Measurements from ENCODE around the gene CRIM1. TPM values are rescaled to one million over a fixed set of nuclear protein-coding genes. Genes with fewer than 3 reads are reported as not detected.

Gene CRIM1
- total RNA-seq, 5 donors from 2014 or later (not counting 1 experiment from before 2014, with no cell fraction given): 2.0 to 5.8 (median 4.2) TPM

DNA sequence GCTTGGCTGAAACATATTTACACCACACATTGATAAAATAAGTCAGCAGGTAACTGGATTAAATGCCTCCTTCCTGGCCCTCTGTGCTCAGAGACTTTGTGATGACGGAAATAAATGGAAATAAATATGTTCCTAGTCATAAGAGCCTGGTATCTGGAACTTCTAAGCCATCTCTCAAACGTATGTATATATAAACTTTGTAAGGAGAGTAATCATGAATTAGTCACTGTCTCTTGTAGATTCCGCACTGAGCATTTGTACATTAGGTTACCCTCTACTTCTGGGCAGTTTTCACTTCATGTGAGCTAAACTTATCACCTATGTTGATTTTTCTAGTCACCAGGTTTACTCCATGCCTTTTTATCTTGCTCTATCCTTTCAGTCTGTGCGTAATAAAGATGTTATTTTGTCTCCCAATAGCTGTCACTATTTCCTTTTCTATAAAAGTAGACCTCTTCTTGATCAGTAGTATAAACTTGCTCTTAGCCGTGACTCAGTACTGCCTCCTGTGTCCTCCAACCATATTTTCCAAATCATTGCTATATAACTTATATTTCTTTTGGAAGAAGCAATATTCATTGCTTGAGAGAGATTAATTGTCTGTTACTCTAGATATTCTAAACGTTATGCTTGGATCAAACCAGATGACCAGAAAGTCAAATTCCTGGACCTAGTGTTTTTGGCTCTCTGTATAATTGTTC, 189.2 kb downstream of the CRIM1 start:
- Mint-ChIP-seq H3K4me3 (no peak overlapping the region), H3K36me3 (peaks cover 38% of the 10 kb centered on the region), H3K4me1 (peaks cover 5 to 16% (median 12%) of the 10 kb centered on the region in 3 donors), H3K27me3 (no peaks in the 10 kb centered on the region), H3K27ac (no peak overlapping the region), H3K9me3 (no peaks in the 10 kb centered on the region)
- ATAC-seq (replicated peaks in 1 of 4) (no peak), DNase-seq (no peak)
- ChIA-PET POLR2A (no interaction called here), CTCF (no interaction called here)
- WGBS (ENCODE audit: insufficient coverage): no CpG with 5 or more reads among the region's 6 CpGs
- Histone ChIP-seq H3K36me3 (ENCODE audit: control insufficient read depth in 2 of 2, extremely low read depth in 1 of 2, insufficient read depth in 1 of 2, low read length in 1 of 2) (peaks cover 0 to 4% of the 10 kb centered on the region in 2 donors), H3K9me3 (no peaks in the 10 kb centered on the region), H3K4me1 (ENCODE audit: control insufficient read depth in 1 of 2, extremely low read depth in 1 of 2, insufficient read depth in 2 of 2, low read length in 2 of 2) (peaks cover 0 to 10% of the 10 kb centered on the region in 2 experiments), H3K27ac (ENCODE audit: low read length) (no peak overlapping the region), H3K27me3 (replicated peaks in 1 of 2; ENCODE audit: control insufficient read depth in 2 of 2, extremely low read depth in 1 of 2, insufficient read depth in 2 of 2, low read length in 1 of 2) (no peaks in the 10 kb centered on the region), H3K4me3 (ENCODE audit: control insufficient read depth in 1 of 2, extremely low read depth in 1 of 2, low read length in 1 of 2) (no peak overlapping the region)

DNA sequence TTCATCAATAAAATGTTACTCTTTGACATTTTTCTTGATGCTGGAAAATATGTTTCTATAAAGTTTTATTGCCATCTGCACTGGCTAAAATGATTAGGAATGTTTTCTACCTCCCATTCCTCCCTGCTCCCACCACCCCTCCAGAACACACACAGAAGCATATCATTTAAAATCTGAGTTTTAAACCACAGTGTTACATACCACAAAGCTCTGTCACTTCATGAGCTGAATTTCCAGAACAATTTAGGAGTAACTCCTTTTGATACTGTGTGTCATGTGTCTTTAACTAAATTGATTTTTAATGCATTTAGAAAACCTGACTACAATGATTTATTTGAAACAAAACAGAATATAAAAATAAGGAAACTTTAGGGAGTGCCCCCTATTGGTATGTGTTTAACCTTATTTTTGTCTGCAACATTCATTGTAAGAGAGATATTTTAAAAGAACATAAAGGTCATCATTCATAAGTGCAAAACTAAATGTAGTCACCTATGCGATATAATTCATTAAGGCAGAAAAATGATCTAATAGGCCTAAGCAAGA, 190.4 kb downstream of the CRIM1 start:
- Mint-ChIP-seq H3K4me1 (peaks cover 9 to 21% (median 17%) of the 10 kb centered on the region in 3 donors), H3K4me3 (no peak overlapping the region), H3K36me3 (peaks cover 43% of the 10 kb centered on the region), H3K27ac (no peak overlapping the region), H3K9me3 (no peaks in the 10 kb centered on the region), H3K27me3 (no peaks in the 10 kb centered on the region)
- Histone ChIP-seq H3K9me3 (no peaks in the 10 kb centered on the region), H3K4me1 (ENCODE audit: control insufficient read depth in 1 of 2, extremely low read depth in 1 of 2, insufficient read depth in 2 of 2, low read length in 2 of 2) (peaks cover 0 to 16% of the 10 kb centered on the region in 2 experiments), H3K36me3 (ENCODE audit: control insufficient read depth in 2 of 2, extremely low read depth in 1 of 2, insufficient read depth in 1 of 2, low read length in 1 of 2) (peaks cover under 1 to 6% of the 10 kb centered on the region in 2 donors), H3K27ac (ENCODE audit: low read length) (no peak overlapping the region), H3K27me3 (replicated peaks in 1 of 2; ENCODE audit: control insufficient read depth in 2 of 2, extremely low read depth in 1 of 2, insufficient read depth in 2 of 2, low read length in 1 of 2) (no peaks in the 10 kb centered on the region), H3K4me3 (ENCODE audit: control insufficient read depth in 1 of 2, extremely low read depth in 1 of 2, low read length in 1 of 2) (no peak overlapping the region)
- CTCF ChIA-PET: interaction anchor here in 1 of 2 donors (0.6 to 0.7 kb wide), 2 partner anchors 46 to 185 kb away, joined by 4 to 11 read pairs; no protein-coding TSS in a partner anchor
- ATAC-seq (replicated peaks in 1 of 4) (no peak), DNase-seq (no peak)
- POLR2A ChIA-PET: no interaction called here
- WGBS (ENCODE audit: insufficient coverage): no CpG with 5 or more reads among the region's 1 CpG

DNA sequence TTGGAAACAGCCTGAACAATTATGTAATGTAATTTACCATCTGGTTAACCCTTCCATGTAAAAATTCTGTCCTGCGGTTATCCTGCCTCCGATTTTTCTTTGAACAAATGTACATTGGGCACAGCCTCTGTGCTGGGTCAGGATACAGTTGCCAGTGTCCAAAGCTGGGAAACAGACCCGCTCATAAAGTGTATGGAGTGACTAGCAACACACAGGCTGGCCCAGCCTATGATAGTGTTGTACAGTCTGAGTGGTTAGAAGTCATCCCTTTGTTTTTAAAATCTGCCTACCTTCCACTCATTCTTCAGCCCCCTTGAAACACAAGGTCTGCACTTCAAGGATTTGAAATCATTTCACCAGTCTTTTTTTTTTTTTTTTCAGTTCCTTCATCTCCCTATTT, 192.3 kb downstream of the CRIM1 start:
- H3K9me3 Mint-ChIP-seq: no peaks in the 10 kb centered on the region
- no peak overlapping the region for H3K4me3 ChIP-seq (ENCODE audit: control insufficient read depth in 1 of 2, extremely low read depth in 1 of 2, low read length in 1 of 2)
- DNase-seq (no peak), ATAC-seq (replicated peaks in 1 of 4) (no peak)
- peaks cover 9 to 21% (median 17%) of the 10 kb centered on the region in 3 donors for H3K4me1 Mint-ChIP-seq
- H3K27me3 Mint-ChIP-seq: no peaks in the 10 kb centered on the region
- POLR2A ChIA-PET: no interaction called here
- peaks cover 4 to 18% of the 10 kb centered on the region in 2 donors for H3K36me3 ChIP-seq (ENCODE audit: control insufficient read depth in 2 of 2, extremely low read depth in 1 of 2, insufficient read depth in 1 of 2, low read length in 1 of 2)
- H3K27ac ChIP-seq (ENCODE audit: low read length): no peak overlapping the region
- H3K27ac Mint-ChIP-seq: no peak overlapping the region
- peaks cover 54% of the 10 kb centered on the region for H3K36me3 Mint-ChIP-seq
- H3K27me3 ChIP-seq (replicated peaks in 1 of 2; ENCODE audit: control insufficient read depth in 2 of 2, extremely low read depth in 1 of 2, insufficient read depth in 2 of 2, low read length in 1 of 2): no peaks in the 10 kb centered on the region
- WGBS (ENCODE audit: insufficient coverage): 100% methylated on average over 2 of the region's 3 CpGs
- no peaks in the 10 kb centered on the region for H3K9me3 ChIP-seq
- H3K4me3 Mint-ChIP-seq: no peak overlapping the region
- CTCF ChIA-PET: no interaction called here
- peaks cover 0 to 16% of the 10 kb centered on the region in 2 experiments for H3K4me1 ChIP-seq (ENCODE audit: control insufficient read depth in 1 of 2, extremely low read depth in 1 of 2, insufficient read depth in 2 of 2, low read length in 2 of 2)

DNA sequence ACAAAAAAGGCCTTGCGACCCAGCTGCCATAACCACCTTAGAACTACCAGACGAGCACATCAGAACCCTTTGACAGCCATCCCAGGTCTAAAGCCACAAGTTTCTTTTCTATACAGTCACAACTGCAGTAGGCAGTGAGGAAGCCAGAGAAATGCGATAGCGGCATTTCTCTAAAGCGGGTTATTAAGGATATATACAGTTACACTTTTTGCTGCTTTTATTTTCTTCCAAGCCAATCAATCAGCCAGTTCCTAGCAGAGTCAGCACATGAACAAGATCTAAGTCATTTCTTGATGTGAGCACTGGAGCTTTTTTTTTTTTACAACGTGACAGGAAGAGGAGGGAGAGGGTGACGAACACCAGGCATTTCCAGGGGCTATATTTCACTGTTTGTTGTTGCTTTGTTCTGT, 193.6 kb downstream of the CRIM1 start:
- ATAC-seq (replicated peaks in 1 of 4): peak; percentile 23 to 94 (median 44)
- H3K27ac ChIP-seq (ENCODE audit: low read length): no peak overlapping the region

DNA sequence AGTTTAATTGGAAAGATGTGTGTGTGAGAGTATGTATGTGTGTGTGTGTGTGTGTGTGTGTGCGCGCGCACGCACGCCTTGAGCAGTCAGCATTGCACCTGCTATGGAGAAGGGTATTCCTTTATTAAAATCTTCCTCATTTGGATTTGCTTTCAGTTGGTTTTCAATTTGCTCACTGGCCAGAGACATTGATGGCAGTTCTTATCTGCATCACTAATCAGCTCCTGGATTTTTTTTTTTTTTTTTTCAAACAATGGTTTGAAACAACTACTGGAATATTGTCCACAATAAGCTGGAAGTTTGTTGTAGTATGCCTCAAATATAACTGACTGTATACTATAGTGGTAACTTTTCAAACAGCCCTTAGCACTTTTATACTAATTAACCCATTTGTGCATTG, 194.4 kb downstream of the CRIM1 start:
- ATAC-seq (replicated peaks in 1 of 4): no peak

More for the DNA sequence above, 193.6 kb downstream of the CRIM1 start:
- H3K36me3 ChIP-seq (ENCODE audit: control insufficient read depth in 2 of 2, extremely low read depth in 1 of 2, insufficient read depth in 1 of 2, low read length in 1 of 2): peaks cover 4 to 25% of the 10 kb centered on the region in 2 donors
- no peak overlapping the region for H3K4me3 ChIP-seq (ENCODE audit: control insufficient read depth in 1 of 2, extremely low read depth in 1 of 2, low read length in 1 of 2)
- H3K4me1 Mint-ChIP-seq: peaks cover 9 to 21% (median 17%) of the 10 kb centered on the region in 3 donors
- H3K27ac Mint-ChIP-seq: peak overlapping the region; percentile 10 to 83
- H3K9me3 ChIP-seq: no peaks in the 10 kb centered on the region
- POLR2A ChIA-PET: interaction anchor here in 1 of 2 donors (0.5 to 0.6 kb wide), 2 partner anchors 57 to 60 kb away, joined by 3 to 4 read pairs; no protein-coding TSS in a partner anchor
- H3K27me3 Mint-ChIP-seq: no peaks in the 10 kb centered on the region
- DNase-seq: peak in 1 of 35 experiments; percentile 27
- peaks cover 0 to 16% of the 10 kb centered on the region in 2 experiments for H3K4me1 ChIP-seq (ENCODE audit: control insufficient read depth in 1 of 2, extremely low read depth in 1 of 2, insufficient read depth in 2 of 2, low read length in 2 of 2)
- H3K4me3 Mint-ChIP-seq: peak overlapping the region in 2 of 3 donors; percentile 3 to 7
- CTCF ChIA-PET: no interaction called here
- WGBS (ENCODE audit: insufficient coverage): no CpG with 5 or more reads among the region's 7 CpGs
- no peaks in the 10 kb centered on the region for H3K27me3 ChIP-seq (replicated peaks in 1 of 2; ENCODE audit: control insufficient read depth in 2 of 2, extremely low read depth in 1 of 2, insufficient read depth in 2 of 2, low read length in 1 of 2)
- H3K9me3 Mint-ChIP-seq: no peaks in the 10 kb centered on the region
- H3K36me3 Mint-ChIP-seq: peaks cover 59% of the 10 kb centered on the region

DNA sequence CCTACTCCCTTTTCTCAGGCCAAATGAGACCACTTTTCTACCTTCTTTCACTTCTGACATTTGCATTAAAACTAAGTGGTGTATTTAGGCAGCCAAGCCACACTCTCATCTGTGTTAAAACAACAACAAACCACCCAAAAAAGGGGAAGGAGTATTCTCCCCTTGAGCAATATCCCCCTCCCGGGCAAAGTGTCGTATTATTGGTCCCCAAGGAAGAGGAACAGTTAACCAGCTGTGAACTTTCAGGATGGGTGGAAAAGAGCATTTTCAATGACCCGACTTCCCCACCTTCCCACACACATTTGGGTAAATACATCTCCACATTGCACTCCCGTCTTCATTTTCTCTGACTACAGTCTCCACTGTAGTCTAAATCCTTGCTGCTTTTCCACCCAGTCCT, 198.1 kb downstream of the CRIM1 start:
- Mint-ChIP-seq H3K36me3 (peaks cover 50% of the 10 kb centered on the region), H3K4me3 (no peak overlapping the region), H3K4me1 (peaks cover 9 to 15% (median 12%) of the 10 kb centered on the region in 3 donors), H3K9me3 (no peaks in the 10 kb centered on the region), H3K27me3 (no peaks in the 10 kb centered on the region), H3K27ac (no peak overlapping the region)
- WGBS (ENCODE audit: insufficient coverage): 80% methylated on average over 2 of the region's 4 CpGs
- no peaks in the 10 kb centered on the region for H3K9me3 ChIP-seq
- H3K36me3 ChIP-seq (ENCODE audit: control insufficient read depth in 2 of 2, extremely low read depth in 1 of 2, insufficient read depth in 1 of 2, low read length in 1 of 2): peaks cover 8 to 42% of the 10 kb centered on the region in 2 donors
- no peak overlapping the region for H3K4me3 ChIP-seq (ENCODE audit: control insufficient read depth in 1 of 2, extremely low read depth in 1 of 2, low read length in 1 of 2)
- ChIA-PET POLR2A (no interaction called here), CTCF (no interaction called here)
- DNase-seq (no peak), ATAC-seq (replicated peaks in 1 of 4) (no peak)
- no peaks in the 10 kb centered on the region for H3K27me3 ChIP-seq (replicated peaks in 1 of 2; ENCODE audit: control insufficient read depth in 2 of 2, extremely low read depth in 1 of 2, insufficient read depth in 2 of 2, low read length in 1 of 2)
- H3K4me1 ChIP-seq (ENCODE audit: control insufficient read depth in 1 of 2, extremely low read depth in 1 of 2, insufficient read depth in 2 of 2, low read length in 2 of 2): peaks cover 0 to 12% of the 10 kb centered on the region in 2 experiments
- H3K27ac ChIP-seq (ENCODE audit: low read length): no peak overlapping the region

More for the DNA sequence above, 194.4 kb downstream of the CRIM1 start:
- 100% methylated on average over 2 of the region's 5 CpGs for WGBS (ENCODE audit: insufficient coverage)
- no peak overlapping the region for H3K4me3 Mint-ChIP-seq
- H3K27me3 Mint-ChIP-seq: no peaks in the 10 kb centered on the region
- no peaks in the 10 kb centered on the region for H3K27me3 ChIP-seq (replicated peaks in 1 of 2; ENCODE audit: control insufficient read depth in 2 of 2, extremely low read depth in 1 of 2, insufficient read depth in 2 of 2, low read length in 1 of 2)
- DNase-seq: no peak
- peak overlapping the region in 1 of 2 donors; percentile 66 for H3K27ac Mint-ChIP-seq
- no peaks in the 10 kb centered on the region for H3K9me3 Mint-ChIP-seq
- peaks cover 4 to 29% of the 10 kb centered on the region in 2 donors for H3K36me3 ChIP-seq (ENCODE audit: control insufficient read depth in 2 of 2, extremely low read depth in 1 of 2, insufficient read depth in 1 of 2, low read length in 1 of 2)
- peaks cover 9 to 21% (median 17%) of the 10 kb centered on the region in 3 donors for H3K4me1 Mint-ChIP-seq
- no peaks in the 10 kb centered on the region for H3K9me3 ChIP-seq
- peaks cover 0 to 16% of the 10 kb centered on the region in 2 experiments for H3K4me1 ChIP-seq (ENCODE audit: control insufficient read depth in 1 of 2, extremely low read depth in 1 of 2, insufficient read depth in 2 of 2, low read length in 2 of 2)
- ChIA-PET CTCF (interaction anchor here (0.6 to 0.7 kb wide), 3 partner anchors 19 to 876 kb away, joined by 4 to 5 read pairs (median 4); no protein-coding TSS in a partner anchor), POLR2A (interaction anchor here in 1 of 2 donors (0.6 kb wide), 1 partner anchor 1459 kb away, joined by 6 read pairs; no protein-coding TSS in a partner anchor)
- H3K36me3 Mint-ChIP-seq: peaks cover 58% of the 10 kb centered on the region
- H3K4me3 ChIP-seq (ENCODE audit: control insufficient read depth in 1 of 2, extremely low read depth in 1 of 2, low read length in 1 of 2): no peak overlapping the region
- no peak overlapping the region for H3K27ac ChIP-seq (ENCODE audit: low read length)

Data from T-cell (primary cell).